ENCODE data around the gene RADIL. TPM values are rescaled to one million over a fixed set of nuclear protein-coding genes. Genes with fewer than 3 reads are reported as not detected.

Gene RADIL
- total RNA-seq, 1 donor from 2014 or later, result 7.3 TPM

DNA sequence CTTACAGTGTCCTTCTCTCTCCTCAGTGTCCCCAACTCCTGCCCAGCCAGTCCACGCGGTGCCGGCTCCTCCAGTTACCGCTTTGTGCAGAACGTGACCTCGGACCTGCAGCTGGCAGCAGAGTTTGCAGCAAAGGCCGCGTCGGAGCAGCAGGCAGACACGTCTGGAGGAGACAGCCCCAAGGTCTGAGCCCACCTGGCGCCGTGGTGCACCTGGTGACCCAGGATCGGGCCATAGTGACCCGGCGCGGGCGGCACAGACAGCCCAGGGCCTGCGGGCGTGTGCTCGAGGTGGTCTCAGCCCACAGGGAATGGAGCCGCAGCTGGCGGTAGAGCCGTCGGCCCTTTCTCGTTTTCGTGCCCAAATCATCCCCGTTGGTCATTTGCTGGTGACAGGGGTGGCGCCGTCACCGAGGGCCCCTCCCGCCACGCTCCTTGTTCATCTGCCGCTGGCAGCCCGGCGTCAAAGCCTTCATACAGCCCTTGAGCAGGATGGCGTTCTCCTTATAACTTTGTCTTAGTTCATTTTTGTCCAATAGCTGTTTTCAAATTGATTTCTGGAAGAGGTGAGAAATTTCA lies 129.0 kb downstream of the RADIL start:
- DNase-seq, result no peak

DNA sequence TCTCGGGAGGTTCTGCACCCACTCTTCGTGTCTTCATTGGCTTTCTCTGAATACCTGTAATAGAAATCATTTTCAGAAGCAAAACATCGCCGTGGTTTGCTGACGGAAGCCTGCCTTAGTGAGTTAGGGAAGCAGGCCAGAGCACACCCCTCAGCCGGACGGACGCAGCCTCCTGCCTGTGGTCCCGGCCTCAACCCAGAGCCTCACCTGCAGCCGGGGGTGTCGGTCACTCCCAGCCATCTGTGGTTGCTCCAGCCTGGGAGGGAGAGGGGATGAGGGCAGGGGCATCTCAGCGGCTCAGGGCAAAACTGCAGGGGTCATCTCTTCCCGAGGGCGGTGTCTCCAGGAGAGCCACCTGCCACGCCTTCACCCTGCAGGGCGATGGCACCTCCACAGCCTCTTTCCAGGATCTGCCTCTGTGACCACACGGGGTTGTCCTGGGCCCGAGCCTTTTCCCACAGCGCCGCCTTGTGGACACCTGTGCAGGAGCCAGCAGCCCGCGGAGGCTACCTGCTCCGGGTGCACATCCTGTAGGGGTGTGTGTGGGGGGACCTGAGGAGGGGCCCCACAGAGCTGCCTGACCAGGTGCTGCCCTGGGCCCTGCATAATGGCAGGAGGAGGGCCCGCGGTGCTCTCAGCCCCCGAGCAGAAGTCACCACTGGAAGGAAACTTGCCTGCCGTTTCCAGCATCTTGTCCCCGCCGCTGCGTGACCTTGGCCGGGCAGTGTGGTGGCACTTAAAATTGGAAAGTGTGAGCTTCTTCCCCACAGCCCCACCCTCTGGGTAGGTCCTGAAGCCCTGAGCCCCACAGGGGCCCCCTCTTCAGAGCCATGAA lies 129.7 kb downstream of the RADIL start:
- DNase-seq, result peak; percentile 75

DNA sequence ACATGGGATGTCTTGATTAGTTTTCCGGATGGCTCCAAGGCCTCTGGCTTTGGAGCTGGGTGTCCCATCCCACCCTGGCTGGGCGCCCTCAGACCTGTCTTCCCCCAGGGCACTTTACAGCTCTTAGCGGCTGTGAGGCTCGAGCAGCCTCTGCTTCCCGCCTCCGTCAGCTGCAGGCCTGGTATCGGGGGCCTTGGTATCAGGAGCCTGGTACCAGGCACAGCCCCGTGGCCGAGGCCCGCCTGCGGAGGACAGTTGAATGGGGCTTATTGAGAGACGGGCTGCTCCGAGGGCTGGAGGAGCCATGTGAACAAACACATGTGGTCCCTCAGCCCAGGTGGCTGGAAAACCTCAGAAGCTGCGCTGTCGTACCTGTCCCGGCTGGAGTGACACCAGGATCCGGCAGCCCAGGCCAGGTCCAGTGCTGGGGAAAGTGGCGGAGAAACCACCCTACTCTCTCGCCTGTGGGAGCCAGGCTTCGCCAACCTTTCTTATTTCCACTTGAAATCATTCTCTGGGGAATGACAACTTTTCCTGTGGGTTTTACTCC lies 132.0 kb downstream of the RADIL start:
- no peak for DNase-seq

GRCh38 chr7:4749798-4750197 lies 133.7 kb downstream of the RADIL start:
- DNase-seq, result no peak

DNA sequence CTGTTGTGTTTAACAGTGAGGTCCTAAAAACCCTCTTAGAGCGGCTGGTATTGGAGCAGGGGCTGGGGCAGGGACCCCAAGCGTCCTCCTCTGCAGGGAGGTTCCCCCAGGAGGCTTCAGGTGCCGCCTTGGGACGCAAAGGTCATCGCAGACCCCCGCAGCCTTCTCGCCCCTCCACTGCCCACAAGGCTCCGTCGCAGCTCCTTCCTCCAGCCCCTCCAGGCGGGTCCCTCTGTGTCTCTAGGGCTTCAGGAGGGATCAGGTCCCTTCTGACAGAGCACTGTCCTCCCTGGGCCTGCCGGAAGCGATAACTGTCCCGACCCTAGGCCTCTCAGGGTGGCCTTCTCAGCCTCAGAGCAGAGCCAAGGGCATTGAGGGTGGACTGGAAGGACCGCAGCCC lies 134.2 kb downstream of the RADIL start:
- no peak for DNase-seq

Small RNAs within 50 kb of the gene (small RNA-seq; reads per million reads assigned to genes)
- gene MIR4656 (ENCODE audit: low replicate concordance) (not detected), gene RF00019 (ENCODE audit: low replicate concordance) (not detected)

Other genes with a start within 250 kb of the RADIL start
- gene FOXK1, start 201.4 kb downstream of the RADIL start, total RNA-seq, result 26.9 TPM
- gene AP5Z1, start 108.1 kb downstream of the RADIL start, total RNA-seq, result 19.1 TPM
- gene PAPOLB, start 21.7 kb downstream of the RADIL start, total RNA-seq, result 0.10 TPM
- not detected for gene MMD2, start 75.5 kb upstream of the RADIL start, total RNA-seq
- 23.0 TPM for gene RBAK, start 162.1 kb upstream of the RADIL start, total RNA-seq

All from tongue (tissue), 3 donors.